Activated T-helper 1 cell treated with anti-CD3 and anti-CD28 coated beads, Interleukin-12 subunit alpha, Interleukin-12 subunit beta, Interleukin-2, Interleukin-4 antibody, amounts not matched to agents 30 ng/mL and 10 ng/mL and 1 ng/mL, durations not matched to agents 14 hours and 24 hours and 36 hours (primary cell): Measurements from ENCODE around the gene ZCCHC4. TPM values are rescaled to one million over a fixed set of nuclear protein-coding genes. Genes with fewer than 3 reads are reported as not detected.

Experiments used
- DNase-seq: peaks from one replicate; pipeline ENCODE4 v3.0.0; 2021; ENCODE audit warnings: low spot score
- H3K27ac Mint-ChIP-seq: one replicate; pipeline ENCODE4 v1.8.0; 2021; ENCODE audit warnings: mild to moderate bottlenecking, mixed read lengths
- H3K27me3 Mint-ChIP-seq: one replicate; pipeline ENCODE4 v1.8.0; 2022; ENCODE audit warnings: mild to moderate bottlenecking, moderate library complexity, mixed read lengths; ENCODE audit not compliant: insufficient read depth
- H3K36me3 Mint-ChIP-seq: one replicate; pipeline ENCODE4 v1.8.0; 2021; ENCODE audit warnings: low read depth, mixed read lengths
- H3K4me1 Mint-ChIP-seq: one replicate; pipeline ENCODE4 v1.8.0; 2021; ENCODE audit warnings: low read depth, mixed read lengths
- H3K4me3 Mint-ChIP-seq: one replicate; pipeline ENCODE4 v1.8.0; 2021; ENCODE audit warnings: mild to moderate bottlenecking, moderate library complexity, mixed read lengths
- H3K9me3 Mint-ChIP-seq: one replicate; pipeline ENCODE4 v1.8.0; 2021; ENCODE audit warnings: mixed read lengths
- intact Hi-C: fragments of 100-400 bp; cut with micrococcal nuclease; formaldehyde crosslinking; loops from one replicate; pipeline ENCODE4 v1.15.1; 2024
- total RNA-seq: library from RNA; stranded (reverse); gene quantifications from 2 replicates; pipeline ENCODE4 v1.2.3, GENCODE V29; 2022

Gene ZCCHC4
- 13.5 and 15.3 TPM in 2 replicates for total RNA-seq

DNA sequence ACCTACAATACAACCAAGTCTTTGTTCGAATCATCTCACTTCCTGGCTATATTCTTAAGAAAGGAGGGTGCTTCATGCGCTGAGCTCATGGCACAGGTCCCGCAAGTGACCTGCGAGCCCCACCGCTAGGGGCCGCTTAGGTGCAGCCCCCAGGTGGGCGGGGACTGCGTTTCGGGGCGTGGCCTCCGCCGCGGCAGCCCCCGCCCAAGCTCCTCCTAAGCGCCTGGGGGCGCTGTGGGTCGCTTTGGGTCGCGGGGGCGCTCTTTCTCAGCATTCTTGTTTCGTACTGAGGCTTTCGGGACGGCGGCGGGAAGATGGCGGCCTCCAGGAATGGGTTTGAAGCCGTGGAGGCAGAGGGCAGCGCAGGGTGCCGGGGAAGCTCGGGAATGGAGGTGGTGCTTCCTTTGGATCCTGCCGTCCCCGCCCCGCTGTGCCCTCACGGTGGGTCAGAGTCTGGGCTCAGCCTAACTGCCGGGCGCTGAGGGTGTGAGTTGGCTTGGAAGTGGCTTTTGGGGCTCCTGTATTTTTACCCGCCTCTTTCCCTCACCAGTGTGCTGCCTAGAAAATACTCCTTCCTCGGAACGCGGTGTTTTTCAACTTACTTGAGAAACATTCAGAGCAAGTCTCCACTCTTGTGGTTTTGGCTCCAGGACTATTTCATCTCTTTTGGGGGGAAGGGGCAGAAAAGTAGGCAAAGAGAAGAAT is at the start of gene ZCCHC4:
ZCCHC4 (plus strand) TSS at position 279 of the 705 bp plus-strand sequence; CDS start at position 315, 36 bp downstream.
- Mint-ChIP-seq H3K9me3 (no peaks in the 10 kb centered on the region), H3K27me3 (no peaks in the 10 kb centered on the region)
- intact Hi-C loops = loop anchor here (1.0 to 10.0 kb wide), 12 partner anchors 9 to 1562 kb away; partner anchors contain the start of genes ANAPC4, PI4K2B, SEL1L3 and SEPSECS

DNA sequence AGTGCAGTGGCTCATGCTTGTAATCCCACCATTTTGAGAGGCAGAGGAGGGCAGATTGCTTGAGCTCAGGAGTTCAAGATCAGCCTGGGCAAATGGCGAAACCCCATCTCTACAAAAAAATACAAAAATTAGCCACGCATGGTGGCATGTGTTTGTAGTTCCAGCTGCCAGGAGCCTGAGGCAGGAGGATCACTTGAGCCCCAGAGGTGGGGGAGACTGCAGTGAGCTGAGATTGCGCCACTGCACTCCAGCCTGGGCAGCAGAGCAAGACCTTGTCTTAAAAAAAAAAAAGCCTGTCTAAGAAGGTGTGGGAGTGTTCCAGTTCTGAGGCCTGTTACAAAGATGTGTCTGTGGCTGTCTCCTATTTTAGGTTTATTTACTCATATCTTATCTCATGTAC is 40.7 kb upstream of the ZCCHC4 start:
- no peak for DNase-seq
- Mint-ChIP-seq H3K27ac (no peak overlapping the region), H3K27me3 (no peaks in the 10 kb centered on the region), H3K4me1 (no peaks in the 10 kb centered on the region), H3K4me3 (no peak overlapping the region), H3K9me3 (no peaks in the 10 kb centered on the region), H3K36me3 (peaks cover 36% of the 10 kb centered on the region)
- intact Hi-C loops = no loop called here

More for the DNA sequence above, at the start of gene ZCCHC4:
- peaks cover 2% of the 10 kb centered on the region for H3K36me3 Mint-ChIP-seq
- DNase-seq = peak; percentile 87
- peak within 1 kb of the TSS; percentile 92 for H3K27ac Mint-ChIP-seq
- peaks cover 34% of the 10 kb centered on the region for H3K4me1 Mint-ChIP-seq
- H3K4me3 Mint-ChIP-seq = peak within 1 kb of the TSS; percentile 99

GRCh38 chr4:25280210-25280609 is 32.4 kb upstream of the ZCCHC4 start:
- H3K27ac Mint-ChIP-seq = no peak overlapping the region
- intact Hi-C loops = no loop called here
- no peak overlapping the region for H3K4me3 Mint-ChIP-seq
- peaks cover 19% of the 10 kb centered on the region for H3K36me3 Mint-ChIP-seq
- DNase-seq = no peak
- H3K4me1 Mint-ChIP-seq = no peaks in the 10 kb centered on the region
- no peaks in the 10 kb centered on the region for H3K27me3 Mint-ChIP-seq
- H3K9me3 Mint-ChIP-seq = no peaks in the 10 kb centered on the region

- no peak for DNase-seq
- no peaks in the 10 kb centered on the region for H3K4me1 Mint-ChIP-seq
- intact Hi-C loops = no loop called here
- no peak overlapping the region for H3K27ac Mint-ChIP-seq
- H3K36me3 Mint-ChIP-seq = peaks cover 17% of the 10 kb centered on the region
- H3K9me3 Mint-ChIP-seq = peaks cover 15% of the 10 kb centered on the region
- no peaks in the 10 kb centered on the region for H3K27me3 Mint-ChIP-seq
- H3K4me3 Mint-ChIP-seq = no peak overlapping the region
Observed at GRCh38 chr4:25283948-25284347, 28.6 kb upstream of the ZCCHC4 start.

GRCh38 chr4:25284466-25284865 is 28.1 kb upstream of the ZCCHC4 start:
- DNase-seq = no peak
- H3K4me1 Mint-ChIP-seq = no peaks in the 10 kb centered on the region
- H3K4me3 Mint-ChIP-seq = no peak overlapping the region
- intact Hi-C loops = no loop called here
- H3K27ac Mint-ChIP-seq = no peak overlapping the region
- peaks cover 17% of the 10 kb centered on the region for H3K36me3 Mint-ChIP-seq
- peaks cover 15% of the 10 kb centered on the region for H3K9me3 Mint-ChIP-seq
- no peaks in the 10 kb centered on the region for H3K27me3 Mint-ChIP-seq

DNA sequence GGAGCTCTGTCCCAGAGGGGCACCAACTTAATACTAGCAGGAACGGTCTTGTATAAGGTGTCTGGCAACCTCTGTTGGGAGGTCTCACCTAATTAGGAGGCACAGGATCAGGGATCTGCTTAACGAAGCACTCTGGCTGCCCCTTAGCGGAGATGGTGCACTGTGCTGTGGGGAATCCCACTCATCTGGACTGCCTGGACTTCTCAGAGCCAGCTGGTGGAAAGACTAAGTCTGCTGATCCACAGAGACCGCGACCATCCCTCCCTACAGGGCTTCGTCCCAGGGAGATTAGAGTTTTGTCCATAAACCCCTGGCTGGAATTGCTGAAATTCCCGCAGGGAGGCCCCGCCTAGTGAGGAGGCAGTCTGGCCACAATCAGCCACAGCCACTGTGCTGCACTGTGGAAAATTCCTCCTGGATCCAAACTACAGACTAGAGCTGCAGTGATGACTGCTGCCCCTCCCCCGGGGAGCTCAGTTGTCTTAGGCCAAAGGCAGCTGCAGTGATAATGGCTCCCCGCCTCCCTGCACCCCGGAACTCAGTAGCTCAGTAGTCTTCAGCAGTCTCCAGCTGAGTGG is 22.0 kb upstream of the ZCCHC4 start:
- no peak for DNase-seq
- H3K4me3 Mint-ChIP-seq = no peak overlapping the region
- peaks cover 15% of the 10 kb centered on the region for H3K9me3 Mint-ChIP-seq

GRCh38 chr4:25291158-25291733 is 21.3 kb upstream of the ZCCHC4 start:
- H3K27me3 Mint-ChIP-seq = peaks cover 6% of the 10 kb centered on the region
- peaks cover 15% of the 10 kb centered on the region for H3K9me3 Mint-ChIP-seq
- intact Hi-C loops = no loop called here
- DNase-seq = no peak
- no peak overlapping the region for H3K4me3 Mint-ChIP-seq
- H3K27ac Mint-ChIP-seq = no peak overlapping the region
- no peaks in the 10 kb centered on the region for H3K4me1 Mint-ChIP-seq
- H3K36me3 Mint-ChIP-seq = peaks cover 3% of the 10 kb centered on the region

More for the DNA sequence above, 22.0 kb upstream of the ZCCHC4 start:
- Mint-ChIP-seq H3K4me1 (no peaks in the 10 kb centered on the region), H3K27ac (no peak overlapping the region), H3K27me3 (peaks cover 4% of the 10 kb centered on the region), H3K36me3 (peaks cover 3% of the 10 kb centered on the region)
- intact Hi-C loops = no loop called here

GRCh38 chr4:25297528-25298242 is 14.9 kb upstream of the ZCCHC4 start:
- no peak overlapping the region for H3K4me3 Mint-ChIP-seq
- intact Hi-C loops = no loop called here
- peaks cover 13% of the 10 kb centered on the region for H3K4me1 Mint-ChIP-seq
- DNase-seq = no peak
- no peak overlapping the region for H3K27ac Mint-ChIP-seq
- no peaks in the 10 kb centered on the region for H3K36me3 Mint-ChIP-seq
- peaks cover 9% of the 10 kb centered on the region for H3K27me3 Mint-ChIP-seq
- no peaks in the 10 kb centered on the region for H3K9me3 Mint-ChIP-seq

GRCh38 chr4:25299476-25300203 is 12.9 kb upstream of the ZCCHC4 start:
- Mint-ChIP-seq H3K4me1 (peaks cover 13% of the 10 kb centered on the region), H3K9me3 (no peaks in the 10 kb centered on the region), H3K27ac (no peak overlapping the region), H3K27me3 (peaks cover 5% of the 10 kb centered on the region), H3K4me3 (no peak overlapping the region), H3K36me3 (no peaks in the 10 kb centered on the region)
- DNase-seq = no peak
- intact Hi-C loops = no loop called here

DNA sequence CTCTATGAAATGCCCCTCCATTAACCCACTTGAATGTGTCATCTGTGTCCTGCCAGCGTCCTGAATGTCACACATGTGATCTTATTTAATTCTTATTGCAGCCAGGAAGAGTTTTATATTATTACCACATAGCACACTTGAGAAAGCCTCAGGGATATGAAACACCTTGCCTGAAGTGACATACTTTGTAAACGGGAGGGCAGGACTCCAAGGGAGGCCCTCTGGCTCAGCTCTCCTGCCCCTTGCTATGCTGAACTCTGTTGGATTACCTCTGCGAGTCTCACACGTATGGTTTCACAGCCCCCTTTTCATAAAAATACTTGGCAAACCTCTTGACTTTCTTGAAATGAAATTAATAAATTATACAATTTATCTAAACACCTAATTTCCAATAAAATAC is 11.1 kb upstream of the ZCCHC4 start:
- intact Hi-C loops = no loop called here
- Mint-ChIP-seq H3K9me3 (no peaks in the 10 kb centered on the region), H3K4me3 (no peak overlapping the region), H3K4me1 (peaks cover 13% of the 10 kb centered on the region), H3K27ac (no peak overlapping the region), H3K36me3 (no peaks in the 10 kb centered on the region), H3K27me3 (peaks cover 4% of the 10 kb centered on the region)
- no peak for DNase-seq

- intact Hi-C loops = no loop called here
- no peaks in the 10 kb centered on the region for H3K9me3 Mint-ChIP-seq
- H3K27me3 Mint-ChIP-seq = peaks cover 7% of the 10 kb centered on the region
- H3K4me1 Mint-ChIP-seq = peaks cover 10% of the 10 kb centered on the region
- no peaks in the 10 kb centered on the region for H3K36me3 Mint-ChIP-seq
- no peak overlapping the region for H3K4me3 Mint-ChIP-seq
- H3K27ac Mint-ChIP-seq = no peak overlapping the region
- DNase-seq = no peak
Observed at GRCh38 chr4:25302626-25303025, 9.9 kb upstream of the ZCCHC4 start.

GRCh38 chr4:25303578-25303977 is 9.0 kb upstream of the ZCCHC4 start:
- Mint-ChIP-seq H3K36me3 (no peaks in the 10 kb centered on the region), H3K27me3 (peaks cover 7% of the 10 kb centered on the region), H3K4me3 (no peak overlapping the region), H3K4me1 (peaks cover under 1% of the 10 kb centered on the region), H3K27ac (no peak overlapping the region), H3K9me3 (no peaks in the 10 kb centered on the region)
- DNase-seq = no peak
- intact Hi-C loops = no loop called here
